Upper lobe of left lung (tissue), 4 donors: ENCODE measurements around the gene RHBG.

Experiments used
- CTCF ChIP-seq, 6 experiments: fragments of 450-650 bp in 4 of 6; fragments of 200-600 bp in 2 of 6; sonication (generic) in 2 of 6; IDR thresholded peaks; one replicate each; pipeline ENCODE4 v1.5.1; 2016 to 2019; ENCODE audit warnings: antibody characterized with exemption in 6 of 6
- EP300 ChIP-seq, 4 donors: sonication (generic); formaldehyde crosslinking; IDR thresholded peaks; one replicate each; pipeline ENCODE4 v1.5.1; 2017; ENCODE audit warnings: antibody characterized with exemption in 4 of 4, control low read depth in 2 of 4
- POLR2A ChIP-seq, 4 donors: fragments of 450-650 bp; IDR thresholded peaks; one replicate each; pipeline ENCODE4 v1.5.1; 2016 to 2017; ENCODE audit warnings: antibody characterized with exemption in 4 of 4, mild to moderate bottlenecking in 2 of 4
- POLR2AphosphoS5 ChIP-seq, 2 donors: sonication (generic); formaldehyde crosslinking; IDR thresholded peaks; one replicate each; pipeline ENCODE4 v1.5.1; 2017; ENCODE audit warnings: antibody characterized with exemption in 2 of 2

- TF ChIP-seq CTCF (IDR thresholded peaks at IDR 0.05): no peak
- TF ChIP-seq POLR2AphosphoS5 (IDR thresholded peaks at IDR 0.05): no peak
- no peak for TF ChIP-seq POLR2A (IDR thresholded peaks at IDR 0.05)
- TF ChIP-seq EP300 (IDR thresholded peaks at IDR 0.05): no peak
These were observed 56.9 kb downstream of the RHBG start for GRCh38 chr1:156425943-156426342.
